ENCODE data around the gene ZBTB24. TPM values are rescaled to one million over a fixed set of nuclear protein-coding genes. Genes with fewer than 3 reads are reported as not detected.

ZBTB24 gene
- 7.7 TPM for total RNA-seq (2013)
- 1 to 10 TPM; 3.1 to 4.7 (median 3.4) TPM for polyA plus RNA-seq
- 3.6 and 6.7 TPM in 2 replicates for polyA minus RNA-seq
- total RNA-seq: 3.9 to 21.9 (median 10.2) reads per million in 11 experiments

DNA sequence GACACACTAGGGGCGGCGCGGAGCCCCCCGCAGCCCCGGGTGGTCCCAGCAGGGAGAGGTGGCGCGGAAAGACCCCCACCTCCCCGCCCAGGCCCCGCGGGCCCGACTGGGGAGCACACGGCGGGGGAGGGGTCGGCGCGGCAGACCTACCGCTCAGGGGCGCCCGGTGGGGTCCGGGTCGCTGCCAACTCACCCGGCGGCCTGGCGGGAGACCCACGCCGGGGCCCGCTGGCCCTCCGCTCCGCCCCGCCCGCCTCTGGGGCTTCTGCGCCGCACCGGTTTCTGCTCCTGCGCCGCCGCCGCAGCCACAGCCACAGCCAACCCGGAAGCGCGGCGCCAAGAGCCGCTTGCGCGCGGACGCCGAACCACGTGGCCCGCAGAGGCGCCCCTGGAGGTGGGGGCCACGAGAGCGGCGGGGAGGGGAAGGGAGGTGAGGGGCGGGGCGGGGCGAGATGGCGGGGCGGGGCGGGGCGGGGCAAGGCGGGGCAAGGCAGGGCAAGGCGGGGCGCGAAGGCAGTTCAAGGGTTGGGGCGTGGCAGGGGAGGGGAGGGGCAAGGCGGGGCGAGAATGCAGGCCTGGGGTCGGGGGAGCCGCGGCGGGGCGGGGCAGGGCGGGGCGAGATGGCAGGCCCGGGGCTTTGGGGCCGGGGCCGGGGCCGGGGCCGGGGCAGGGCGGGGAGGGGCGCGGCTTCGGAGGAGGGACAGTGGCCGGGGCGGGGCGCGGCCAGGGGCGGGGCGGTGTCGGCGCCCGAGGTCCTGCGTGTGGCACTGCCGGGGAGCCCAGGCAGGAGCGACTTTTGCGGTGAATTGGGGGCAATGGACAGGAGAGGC is at the start of gene ZBTB24:
ZBTB24 (minus strand) TSS at position 315 of the 830 bp plus-strand sequence. CDS start 1,193 bp downstream, outside the sequence.
- H3K4me3 Mint-ChIP-seq: peak within 1 kb of the TSS; percentile 79 to 92
- Histone ChIP-seq H3K27me3 (ENCODE audit: control insufficient read depth in 2 of 2, insufficient read depth in 2 of 2, low read length in 2 of 2) (no peaks in the 10 kb centered on the region), H3K79me2 (ENCODE audit: insufficient read depth, low read length) (peaks cover 46% of the 10 kb centered on the region), H3K4me1 (ENCODE audit: control insufficient read depth in 1 of 2, insufficient read depth in 2 of 2, low read length in 2 of 2) (peaks cover 35 to 47% of the 10 kb centered on the region in 2 donors), H3K36me3 (replicated peaks in 1 of 2; ENCODE audit: control insufficient read depth in 1 of 2, insufficient read depth in 2 of 2, low read length in 2 of 2) (peaks cover 7 to 22% of the 10 kb centered on the region in 2 donors), H3K4me3 (replicated peaks in 1 of 3; ENCODE audit: low read depth in 2 of 3, low read length in 3 of 3) (peak within 1 kb of the TSS; percentile 49 to 96 (median 94)), H3K9ac (ENCODE audit: insufficient read depth, low read length, poor library complexity, severe bottlenecking) (peak within 1 kb of the TSS; percentile 90), H3K4me2 (replicated peaks; ENCODE audit: extremely low read depth, low read length, poor library complexity, severe bottlenecking) (peak within 1 kb of the TSS; percentile 88), H2AFZ (ENCODE audit: insufficient read depth, low read depth, low read length, poor library complexity, severe bottlenecking) (peak within 1 kb of the TSS; percentile 84), H3K27ac (ENCODE audit: low read depth in 1 of 2, low read length in 2 of 2) (peak within 1 kb of the TSS; percentile 12 to 91), H3K9me3 (replicated peaks in 1 of 2; ENCODE audit: control insufficient read depth in 1 of 2, insufficient read depth in 1 of 2, low read length in 2 of 2) (no peaks in the 10 kb centered on the region), H4K20me1 (ENCODE audit: insufficient read depth, low read length) (peaks cover 10% of the 10 kb centered on the region)
- H3K27me3 Mint-ChIP-seq (ENCODE audit: low read depth in 3 of 3): peaks cover 1 to 9% (median 4%) of the 10 kb centered on the region in 3 donors
- peaks cover 44% of the 10 kb centered on the region for H3K4me1 Mint-ChIP-seq
- TF ChIP-seq, protein P1, sequence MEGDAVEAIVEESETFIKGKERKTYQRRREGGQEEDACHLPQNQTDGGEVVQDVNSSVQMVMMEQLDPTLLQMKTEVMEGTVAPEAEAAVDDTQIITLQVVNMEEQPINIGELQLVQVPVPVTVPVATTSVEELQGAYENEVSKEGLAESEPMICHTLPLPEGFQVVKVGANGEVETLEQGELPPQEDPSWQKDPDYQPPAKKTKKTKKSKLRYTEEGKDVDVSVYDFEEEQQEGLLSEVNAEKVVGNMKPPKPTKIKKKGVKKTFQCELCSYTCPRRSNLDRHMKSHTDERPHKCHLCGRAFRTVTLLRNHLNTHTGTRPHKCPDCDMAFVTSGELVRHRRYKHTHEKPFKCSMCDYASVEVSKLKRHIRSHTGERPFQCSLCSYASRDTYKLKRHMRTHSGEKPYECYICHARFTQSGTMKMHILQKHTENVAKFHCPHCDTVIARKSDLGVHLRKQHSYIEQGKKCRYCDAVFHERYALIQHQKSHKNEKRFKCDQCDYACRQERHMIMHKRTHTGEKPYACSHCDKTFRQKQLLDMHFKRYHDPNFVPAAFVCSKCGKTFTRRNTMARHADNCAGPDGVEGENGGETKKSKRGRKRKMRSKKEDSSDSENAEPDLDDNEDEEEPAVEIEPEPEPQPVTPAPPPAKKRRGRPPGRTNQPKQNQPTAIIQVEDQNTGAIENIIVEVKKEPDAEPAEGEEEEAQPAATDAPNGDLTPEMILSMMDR (IDR thresholded peaks at IDR 0.05): no peak
- peak within 1 kb of the TSS; percentile 83 to 89 (median 88) for H3K27ac Mint-ChIP-seq
- H3K36me3 Mint-ChIP-seq: peaks cover 28 to 29% of the 10 kb centered on the region in 2 donors
- DNase-seq: peak; percentile 89 to 94 (median 90)
- under 1% methylated on average over 41 of the region's 97 CpGs for WGBS (ENCODE audit: insufficient coverage)
- intact Hi-C loops (cut with micrococcal nuclease): loop anchor here (2.0 to 5.0 kb wide), 3 partner anchors 28 to 41 kb away; partner anchors contain the start of genes PPIL6 (in 2 of the 2), SMPD2 (in 2 of the 2) and MICAL1 (in 1 of the 2)
- no peaks in the 10 kb centered on the region for H3K9me3 Mint-ChIP-seq

DNA sequence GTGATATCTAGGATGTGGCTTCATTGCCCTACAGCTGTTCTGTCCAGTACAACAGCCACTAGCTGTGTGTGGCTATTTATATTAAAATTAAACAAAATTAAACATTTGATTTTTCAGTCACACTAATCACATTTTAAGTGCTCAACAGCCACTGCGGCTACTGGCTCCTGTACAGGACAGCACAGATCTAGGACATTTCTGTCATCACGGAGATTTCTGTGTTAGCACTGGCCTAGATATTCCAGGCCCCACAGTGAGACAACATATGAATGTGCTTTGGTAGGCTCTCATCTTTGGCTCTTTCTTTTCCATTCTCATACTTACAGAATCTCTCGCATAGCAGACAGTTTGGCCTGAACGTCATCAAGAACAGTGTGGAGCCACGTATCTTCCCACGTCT is 48.4 kb upstream of the ZBTB24 start:
- TF ChIP-seq, protein P1 (IDR thresholded peaks at IDR 0.05): no peak
- no peaks in the 10 kb centered on the region for H3K36me3 ChIP-seq (replicated peaks in 1 of 2; ENCODE audit: control insufficient read depth in 1 of 2, insufficient read depth in 2 of 2, low read length in 2 of 2)
- Mint-ChIP-seq H3K27me3 (ENCODE audit: low read depth in 3 of 3) (peaks cover 0 to 2% (median 0%) of the 10 kb centered on the region in 3 donors), H3K9me3 (peaks cover 0 to 5% (median 0%) of the 10 kb centered on the region in 7 donors), H3K27ac (no peak overlapping the region), H3K4me1 (peaks cover 3% of the 10 kb centered on the region), H3K36me3 (no peaks in the 10 kb centered on the region), H3K4me3 (no peak overlapping the region)
- no peak overlapping the region for H3K4me2 ChIP-seq (replicated peaks; ENCODE audit: extremely low read depth, low read length, poor library complexity, severe bottlenecking)
- H3K9ac ChIP-seq (ENCODE audit: insufficient read depth, low read length, poor library complexity, severe bottlenecking): no peak overlapping the region
- WGBS (ENCODE audit: insufficient coverage): 100% methylated on average over 2 of the region's 6 CpGs
- no peak overlapping the region for H2AFZ ChIP-seq (ENCODE audit: insufficient read depth, low read depth, low read length, poor library complexity, severe bottlenecking)
- H4K20me1 ChIP-seq (ENCODE audit: insufficient read depth, low read length): no peaks in the 10 kb centered on the region
- no peaks in the 10 kb centered on the region for H3K27me3 ChIP-seq (ENCODE audit: control insufficient read depth in 2 of 2, insufficient read depth in 2 of 2, low read length in 2 of 2)
- H3K4me1 ChIP-seq (ENCODE audit: control insufficient read depth in 1 of 2, insufficient read depth in 2 of 2, low read length in 2 of 2): no peaks in the 10 kb centered on the region
- no peaks in the 10 kb centered on the region for H3K79me2 ChIP-seq (ENCODE audit: insufficient read depth, low read length)
- no peaks in the 10 kb centered on the region for H3K9me3 ChIP-seq (replicated peaks in 1 of 2; ENCODE audit: control insufficient read depth in 1 of 2, insufficient read depth in 1 of 2, low read length in 2 of 2)
- DNase-seq: no peak
- no peak overlapping the region for H3K27ac ChIP-seq (ENCODE audit: low read depth in 1 of 2, low read length in 2 of 2)
- intact Hi-C loops (cut with micrococcal nuclease): no loop called here
- H3K4me3 ChIP-seq (replicated peaks in 1 of 3; ENCODE audit: low read depth in 2 of 3, low read length in 3 of 3): no peak overlapping the region
